Fibroblast of lung (primary cell): ENCODE data around the gene ACTG1. TPM values are rescaled to one million over a fixed set of nuclear protein-coding genes. Genes with fewer than 3 reads are reported as not detected.

ENCODE experiments used
- DNase-seq, 2 donors: peaks; one replicate each; pipeline versions ENCODE4 v3.0.0 to v3.0.0-alpha.2; 2010; ENCODE audit warnings: low read depth in 2 of 2
- H2AFZ ChIP-seq: 2 replicates; pipeline ENCODE4 v1.5.1; 2012; ENCODE audit warnings: low read length, control low read depth, inconsistent platforms
- H3K27ac ChIP-seq: 2 replicates; pipeline ENCODE4 v1.5.1; 2011; ENCODE audit warnings: low read length, control low read depth; ENCODE audit not compliant: insufficient read depth
- H3K27me3 ChIP-seq: 2 replicates; pipeline ENCODE4 v1.5.1; 2011; ENCODE audit warnings: mild to moderate bottlenecking, low read length; ENCODE audit not compliant: control insufficient read depth, insufficient read depth
- H3K36me3 ChIP-seq: 2 replicates; pipeline ENCODE4 v1.5.1; 2011; ENCODE audit warnings: low read length; ENCODE audit not compliant: control insufficient read depth, insufficient read depth
- H3K4me1 ChIP-seq: 2 replicates; pipeline ENCODE4 v1.5.1; 2011; ENCODE audit warnings: low read length; ENCODE audit not compliant: control insufficient read depth, insufficient read depth; ENCODE audit errors: extremely low read depth
- H3K4me2 ChIP-seq: 2 replicates; pipeline ENCODE4 v1.5.1; 2011; ENCODE audit warnings: low read length, control low read depth; ENCODE audit not compliant: insufficient read depth; ENCODE audit errors: extremely low read depth
- H3K4me3 ChIP-seq, 4 experiments: fragments of 200-600 bp in 1 of 4; sonication (generic) in 1 of 4; replicated peaks in 1 of 4; 2 replicates each; pipeline ENCODE4 v1.5.1; 2011 to 2016; ENCODE audit warnings: low read length in 4 of 4, low read depth in 3 of 4, mild to moderate bottlenecking in 3 of 4, control low read depth in 2 of 4, inconsistent platforms in 1 of 4, mixed read lengths in 1 of 4; ENCODE audit not compliant: insufficient read depth in 1 of 4; ENCODE audit errors: control extremely low read depth in 1 of 4
- H3K79me2 ChIP-seq: 2 replicates; pipeline ENCODE4 v1.5.1; 2012; ENCODE audit warnings: mild to moderate bottlenecking, low read length, inconsistent platforms; ENCODE audit not compliant: control insufficient read depth, insufficient read depth
- H3K9ac ChIP-seq: 2 replicates; pipeline ENCODE4 v1.5.1; 2011; ENCODE audit warnings: mild to moderate bottlenecking, low read length, control low read depth; ENCODE audit not compliant: insufficient read depth
- H3K9me3 ChIP-seq: 2 replicates; pipeline ENCODE4 v1.5.1; 2012; ENCODE audit warnings: low read depth, low read length; ENCODE audit not compliant: control insufficient read depth, insufficient read depth
- H4K20me1 ChIP-seq: 2 replicates; pipeline ENCODE4 v1.5.1; 2011; ENCODE audit warnings: low read length; ENCODE audit not compliant: control insufficient read depth, insufficient read depth; ENCODE audit errors: extremely low read depth
- EZH2 ChIP-seq: IDR thresholded peaks from 2 replicates; pipeline ENCODE4 v1.5.1; 2012; ENCODE audit warnings: low read length, control low read depth, mild to moderate bottlenecking; ENCODE audit errors: missing control alignments
- polyA plus RNA-seq, 2 donors: library from polyadenylated mRNA; depleted of rRNA in 1 of 2; stranded (reverse) in 1 of 2; unstranded in 1 of 2; fragments of >200 nt; gene quantifications; 2 replicates each; pipeline ENCODE4 v1.2.1, GENCODE V29; 2011 to 2012; ENCODE audit warnings: missing spikeins in 1 of 2
- total RNA-seq: library from RNA; depleted of rRNA; stranded (reverse); fragments of >200 nt; gene quantifications from 2 replicates; pipeline ENCODE4 v1.2.1, GENCODE V29; 2014
- TF ChIP-seq, protein P1 (sequence below), 2 donors: IDR thresholded peaks in 1 of 2; conservative IDR thresholded peaks in 1 of 2; 1 replicate in 1 of 2; 2 replicates in 1 of 2; pipeline ENCODE4 v1.5.1; 2011 to 2012; ENCODE audit warnings: low read length in 2 of 2, control low read depth in 1 of 2, inconsistent platforms in 1 of 2, low read depth in 1 of 2, mild to moderate bottlenecking in 1 of 2

The ACTG1 gene
- total and polyA plus RNA-seq, 2 donors (not counting 1 experiment from before 2014, with no cell fraction given): 5,538 to 8,446 TPM

DNA sequence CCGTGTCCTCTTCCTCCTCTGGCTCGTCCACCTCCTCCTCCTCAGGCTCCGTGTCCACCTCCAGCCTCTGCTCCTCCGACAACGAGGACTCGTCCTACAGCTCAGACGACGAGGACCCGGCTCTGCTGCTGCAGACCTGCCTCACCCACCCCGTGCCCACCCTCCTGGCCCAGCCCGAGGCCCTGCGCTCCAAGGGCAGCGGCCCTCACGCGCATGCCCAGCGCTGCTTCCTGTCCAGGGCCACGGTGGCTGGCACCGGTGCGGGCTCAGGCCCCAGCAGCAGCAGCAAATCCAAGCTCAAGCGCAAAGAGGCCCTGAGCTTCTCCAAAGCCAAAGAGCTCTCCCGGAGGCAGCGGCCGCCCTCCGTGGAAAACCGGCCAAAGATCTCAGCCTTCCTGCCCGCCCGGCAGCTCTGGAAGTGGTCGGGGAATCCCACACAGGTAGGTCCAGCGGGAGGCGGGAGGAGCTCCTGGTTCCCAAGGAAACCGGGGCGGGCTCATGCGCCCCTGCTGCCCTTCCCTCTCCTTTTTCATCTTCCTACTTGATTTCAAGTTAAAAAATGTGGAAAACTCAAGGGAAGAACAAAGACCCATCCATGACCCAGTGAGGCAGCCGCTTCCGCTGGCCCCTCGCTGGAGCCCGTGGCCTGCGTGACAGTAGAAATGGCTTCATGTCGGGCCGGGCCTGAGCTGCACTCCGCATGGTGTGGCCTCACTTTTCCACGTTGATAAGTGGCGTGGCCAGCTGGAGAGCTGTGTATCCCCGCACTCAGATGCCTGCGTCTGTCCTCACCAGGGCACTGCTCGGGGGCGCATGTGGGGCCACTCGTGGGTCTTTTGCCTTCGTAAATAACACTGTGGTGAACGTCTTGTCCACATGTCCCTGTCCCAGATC lies 50.7 kb downstream of the ACTG1 start:
- no peak overlapping the region for H3K4me2 ChIP-seq

DNA sequence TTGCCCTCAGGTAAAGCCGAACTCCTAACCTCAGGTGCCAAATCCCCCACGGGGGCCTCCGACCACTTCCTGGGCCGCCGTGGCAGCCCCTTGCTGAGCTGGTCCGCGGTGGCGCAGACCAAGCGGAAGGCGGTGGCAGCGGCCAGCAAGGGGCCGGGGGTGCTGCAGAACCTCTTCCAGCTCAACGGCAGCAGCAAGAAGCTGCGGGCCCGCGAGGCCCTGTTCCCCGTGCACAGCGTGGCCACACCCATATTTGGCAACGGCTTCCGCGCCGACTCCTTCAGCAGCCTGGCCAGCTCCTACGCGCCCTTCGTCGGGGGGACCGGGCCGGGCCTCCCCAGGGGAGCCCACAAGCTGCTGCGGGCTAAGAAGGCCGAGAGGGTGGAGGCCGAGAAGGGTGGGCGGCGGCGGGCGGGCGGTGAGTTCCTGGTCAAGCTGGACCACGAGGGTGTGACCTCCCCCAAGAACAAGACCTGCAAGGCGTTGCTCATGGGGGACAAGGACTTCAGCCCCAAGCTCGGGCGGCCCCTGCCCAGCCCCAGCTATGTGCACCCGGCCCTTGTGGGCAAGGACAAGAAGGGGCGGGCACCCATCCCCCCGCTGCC lies 51.6 kb downstream of the ACTG1 start:
- no peak overlapping the region for H2AFZ ChIP-seq

More for the DNA sequence above, 50.7 kb downstream of the ACTG1 start:
- Histone ChIP-seq H3K27ac (no peak overlapping the region), H3K4me1 (no peaks in the 10 kb centered on the region), H2AFZ (no peak overlapping the region), H3K79me2 (no peaks in the 10 kb centered on the region), H3K9me3 (no peaks in the 10 kb centered on the region), H3K27me3 (no peaks in the 10 kb centered on the region), H3K4me3 (no peak overlapping the region), H3K9ac (no peak overlapping the region), H3K36me3 (peaks cover 7% of the 10 kb centered on the region), H4K20me1 (no peaks in the 10 kb centered on the region)
- no peak for DNase-seq
- TF ChIP-seq, protein P1, sequence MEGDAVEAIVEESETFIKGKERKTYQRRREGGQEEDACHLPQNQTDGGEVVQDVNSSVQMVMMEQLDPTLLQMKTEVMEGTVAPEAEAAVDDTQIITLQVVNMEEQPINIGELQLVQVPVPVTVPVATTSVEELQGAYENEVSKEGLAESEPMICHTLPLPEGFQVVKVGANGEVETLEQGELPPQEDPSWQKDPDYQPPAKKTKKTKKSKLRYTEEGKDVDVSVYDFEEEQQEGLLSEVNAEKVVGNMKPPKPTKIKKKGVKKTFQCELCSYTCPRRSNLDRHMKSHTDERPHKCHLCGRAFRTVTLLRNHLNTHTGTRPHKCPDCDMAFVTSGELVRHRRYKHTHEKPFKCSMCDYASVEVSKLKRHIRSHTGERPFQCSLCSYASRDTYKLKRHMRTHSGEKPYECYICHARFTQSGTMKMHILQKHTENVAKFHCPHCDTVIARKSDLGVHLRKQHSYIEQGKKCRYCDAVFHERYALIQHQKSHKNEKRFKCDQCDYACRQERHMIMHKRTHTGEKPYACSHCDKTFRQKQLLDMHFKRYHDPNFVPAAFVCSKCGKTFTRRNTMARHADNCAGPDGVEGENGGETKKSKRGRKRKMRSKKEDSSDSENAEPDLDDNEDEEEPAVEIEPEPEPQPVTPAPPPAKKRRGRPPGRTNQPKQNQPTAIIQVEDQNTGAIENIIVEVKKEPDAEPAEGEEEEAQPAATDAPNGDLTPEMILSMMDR (conservative IDR thresholded peaks at IDR 0.05 in 1 of 2, IDR thresholded peaks at IDR 0.05 in 1 of 2; ENCODE audit: low read depth in 1 of 2, low read length in 2 of 2): no peak
- no peak for TF ChIP-seq EZH2

More for the DNA sequence above, 51.6 kb downstream of the ACTG1 start:
- no peak for TF ChIP-seq EZH2
- TF ChIP-seq, protein P1 (conservative IDR thresholded peaks at IDR 0.05 in 1 of 2, IDR thresholded peaks at IDR 0.05 in 1 of 2; ENCODE audit: low read depth in 1 of 2, low read length in 2 of 2): no peak
- H3K4me3 ChIP-seq: no peak overlapping the region
- H3K4me2 ChIP-seq: no peak overlapping the region
- H3K9me3 ChIP-seq: no peaks in the 10 kb centered on the region
- H3K9ac ChIP-seq: no peak overlapping the region
- peaks cover 7% of the 10 kb centered on the region for H3K36me3 ChIP-seq
- H3K79me2 ChIP-seq: no peaks in the 10 kb centered on the region
- no peaks in the 10 kb centered on the region for H3K4me1 ChIP-seq
- H3K27ac ChIP-seq: no peak overlapping the region
- H4K20me1 ChIP-seq: no peaks in the 10 kb centered on the region
- no peak for DNase-seq
- no peaks in the 10 kb centered on the region for H3K27me3 ChIP-seq

Other genes starting within 250 kb of the ACTG1 start
- gene SLC38A10, start 217.5 kb downstream of the ACTG1 start, total RNA-seq: 53.2 and 60.4 TPM in 2 replicates
- 17.8 and 23.6 TPM in 2 replicates for gene SLC38A10, start 217.5 kb downstream of the ACTG1 start, polyA plus RNA-seq
- 3.9 and 7.3 TPM in 2 replicates for gene BAHCC1, start 117.3 kb downstream of the ACTG1 start, total RNA-seq
- 1.5 and 1.8 TPM in 2 replicates for gene BAHCC1, start 117.3 kb downstream of the ACTG1 start, polyA plus RNA-seq
- gene FSCN2, start 15.6 kb upstream of the ACTG1 start, total RNA-seq: 1.5 and 2.0 TPM in 2 replicates
- gene FSCN2, start 15.6 kb upstream of the ACTG1 start, polyA plus RNA-seq: 0.07 and 0.35 TPM in 2 replicates
- gene FAAP100, start 39.6 kb upstream of the ACTG1 start, total RNA-seq: 10.4 and 12.6 TPM in 2 replicates
- 6.7 and 8.1 TPM in 2 replicates for gene FAAP100, start 39.6 kb upstream of the ACTG1 start, polyA plus RNA-seq
- gene NPLOC4, start 124.3 kb upstream of the ACTG1 start, total RNA-seq: 49.8 and 51.0 TPM in 2 replicates
- gene NPLOC4, start 124.3 kb upstream of the ACTG1 start, polyA plus RNA-seq: 62.5 and 82.8 TPM in 2 replicates
- gene TSPAN10, start 124.4 kb upstream of the ACTG1 start, total RNA-seq: 1.0 and 3.0 TPM in 2 replicates
- 0.94 and 1.3 TPM in 2 replicates for gene TSPAN10, start 124.4 kb upstream of the ACTG1 start, polyA plus RNA-seq
- 0.17 TPM in 1 of 2 replicates, not detected in the other for gene PDE6G, start 143.7 kb upstream of the ACTG1 start, total RNA-seq
- gene PDE6G, start 143.7 kb upstream of the ACTG1 start, polyA plus RNA-seq: 0.64 and 0.75 TPM in 2 replicates
- gene OXLD1, start 153.8 kb upstream of the ACTG1 start, total RNA-seq: 34.2 and 45.6 TPM in 2 replicates
- gene OXLD1, start 153.8 kb upstream of the ACTG1 start, polyA plus RNA-seq: 8.8 and 11.6 TPM in 2 replicates
- 6.2 and 6.9 TPM in 2 replicates for gene CCDC137, start 153.9 kb upstream of the ACTG1 start, total RNA-seq
- 9.8 and 13.3 TPM in 2 replicates for gene CCDC137, start 153.9 kb upstream of the ACTG1 start, polyA plus RNA-seq
- 22.3 and 28.1 TPM in 2 replicates for gene ARL16, start 171.0 kb upstream of the ACTG1 start, total RNA-seq
- gene ARL16, start 171.0 kb upstream of the ACTG1 start, polyA plus RNA-seq: 35.8 and 55.8 TPM in 2 replicates
- gene HGS, start 171.2 kb upstream of the ACTG1 start, total RNA-seq: 55.2 and 65.7 TPM in 2 replicates
- 43.1 and 81.1 TPM in 2 replicates for gene HGS, start 171.2 kb upstream of the ACTG1 start, polyA plus RNA-seq
- 6.4 and 11.2 TPM in 2 replicates for gene MRPL12, start 190.6 kb upstream of the ACTG1 start, total RNA-seq
- 46.8 and 75.2 TPM in 2 replicates for gene MRPL12, start 190.6 kb upstream of the ACTG1 start, polyA plus RNA-seq
- 2.8 and 5.8 TPM in 2 replicates for gene SLC25A10, start 199.5 kb upstream of the ACTG1 start, total RNA-seq
- gene SLC25A10, start 199.5 kb upstream of the ACTG1 start, polyA plus RNA-seq: 3.7 and 10.1 TPM in 2 replicates